GDM1 (cell line): ENCODE measurements around the gene CAPNS1.
"Not testable (repeated sequence)": the region's sequence is repeated elsewhere in the genome, so short reads cannot be mapped to it uniquely, and the experiment has no call there.

Experiments
- DNase-seq: peaks from one replicate; lab custom pipeline; 2025; lab: John Stamatoyannopoulos, UW

The CAPNS1 gene

GRCh38 chr19:36151144-36152018 lies 11.5 kb downstream of the CAPNS1 start:
- no peak for DNase-seq

GRCh38 chr19:36152019-36152351 lies 12.1 kb downstream of the CAPNS1 start:
- no peak for DNase-seq

GRCh38 chr19:36152352-36153091 lies 12.7 kb downstream of the CAPNS1 start, which contains the start of gene COX7A1:
COX7A1 (minus strand) TSS chr19:36152447; CDS start chr19:36152407, 40 bp downstream.
- no peak for DNase-seq

GRCh38 chr19:36153126-36153525 lies 13.3 kb downstream of the CAPNS1 start:
- no peak for DNase-seq

- no peak for DNase-seq
Measured at GRCh38 chr19:36160821-36161596, 21.1 kb downstream of the CAPNS1 start.

- DNase-seq = no peak
Measured at GRCh38 chr19:36163813-36164212, 23.9 kb downstream of the CAPNS1 start.

- no peak for DNase-seq
Measured at GRCh38 chr19:36169084-36169760, 29.4 kb downstream of the CAPNS1 start.

- no peak for DNase-seq
Measured at GRCh38 chr19:36172852-36173251, 33.0 kb downstream of the CAPNS1 start.

GRCh38 chr19:36173846-36174245 lies 34.0 kb downstream of the CAPNS1 start:
- not testable (repeated sequence) for DNase-seq

- not testable (repeated sequence) for DNase-seq
Measured at GRCh38 chr19:36179077-36179476, 39.2 kb downstream of the CAPNS1 start.

- no peak for DNase-seq
Measured at GRCh38 chr19:36182612-36183244, 42.9 kb downstream of the CAPNS1 start.

GRCh38 chr19:36183245-36183628 lies 43.4 kb downstream of the CAPNS1 start:
- no peak for DNase-seq

GRCh38 chr19:36186722-36187121 lies 46.9 kb downstream of the CAPNS1 start:
- DNase-seq = not testable (repeated sequence)

- DNase-seq = no peak
Measured at GRCh38 chr19:36196249-36196648, 56.4 kb downstream of the CAPNS1 start.

GRCh38 chr19:36198119-36198518 lies 58.3 kb downstream of the CAPNS1 start:
- no peak for DNase-seq
